Coronary artery (tissue), 2 donors: ENCODE results near the gene LELP1.
A peak's percentile ranks its signal among the peaks of the same experiment; 100 is the strongest.
"Not testable (repeated sequence)": the region's sequence is repeated elsewhere in the genome, so short reads cannot be mapped to it uniquely, and the experiment has no call there.

Source experiments
- DNase-seq: peaks from one replicate; pipeline ENCODE4 v3.0.0-alpha.2; 2017; ENCODE audit warnings: low spot score
- H3K27ac ChIP-seq, 2 donors: fragments of 200-600 bp; sonication (generic); one replicate each; pipeline ENCODE4 v1.5.1; 2016 to 2019
- H3K4me3 ChIP-seq: fragments of 200-600 bp; sonication (generic); 2 replicates; pipeline ENCODE4 v1.5.1; 2016; ENCODE audit warnings: mild to moderate bottlenecking, moderate library complexity
- CTCF ChIP-seq: fragments of 200-600 bp; sonication (generic); IDR thresholded peaks from one replicate; pipeline ENCODE4 v1.5.1; 2019; ENCODE audit warnings: antibody characterized with exemption

The LELP1 gene

GRCh38 chr1:153228491-153228890, 25.3 kb downstream of the LELP1 start:
- DNase-seq = peak; percentile 38
- no peak overlapping the region for H3K4me3 ChIP-seq
- TF ChIP-seq CTCF = no peak
- H3K27ac ChIP-seq = no peak overlapping the region

GRCh38 chr1:153229076-153229829, 26.0 kb downstream of the LELP1 start:
- DNase-seq = peak; percentile 50
- not testable (repeated sequence) for H3K4me3 ChIP-seq, H3K27ac ChIP-seq

DNA sequence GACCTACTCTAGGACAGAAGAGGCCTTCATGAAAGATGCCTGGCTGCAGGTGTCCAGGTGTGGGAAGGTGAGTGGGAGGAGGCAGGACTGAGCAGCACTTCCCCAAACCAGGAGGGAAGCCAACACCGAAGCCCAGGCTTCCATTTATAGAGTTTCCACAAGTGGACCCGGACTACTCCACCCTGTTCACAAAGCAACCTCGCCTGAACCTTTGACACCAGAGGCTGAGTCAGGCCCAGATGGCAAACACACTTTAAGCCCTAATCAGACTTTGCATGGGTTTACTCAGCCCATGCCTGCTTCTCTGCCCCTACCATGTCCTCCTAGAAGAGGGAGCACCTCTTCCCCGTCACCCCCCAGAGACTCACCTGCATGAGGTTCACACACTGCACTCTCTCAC, 28.1 kb downstream of the LELP1 start:
- Histone ChIP-seq H3K4me3 (no peak overlapping the region), H3K27ac (peak overlapping the region in 1 of 2 donors; percentile 22)
- TF ChIP-seq CTCF = no peak
- DNase-seq = peak; percentile 22

DNA sequence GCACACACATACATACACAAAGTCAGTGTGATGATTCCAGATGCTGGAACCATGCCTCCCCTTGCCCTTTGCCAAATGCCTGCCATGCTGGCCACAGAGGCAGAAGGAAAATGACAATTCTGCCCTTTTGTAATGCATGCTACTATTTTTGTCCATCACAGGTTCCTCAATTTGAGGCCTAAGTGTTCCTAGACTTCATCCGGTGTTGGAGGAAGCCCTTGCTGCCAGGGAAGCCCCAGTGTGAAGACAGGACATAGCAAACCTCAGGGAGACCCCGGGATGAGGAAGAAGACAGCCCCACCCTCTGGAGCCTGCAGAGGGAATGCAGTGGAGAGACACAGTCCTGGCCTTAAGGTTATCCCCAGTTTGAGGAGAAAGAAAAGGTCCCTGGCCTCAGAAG, 28.6 kb downstream of the LELP1 start:
- Histone ChIP-seq H3K4me3 (no peak overlapping the region), H3K27ac (peak overlapping the region in 1 of 2 donors; percentile 22)
- TF ChIP-seq CTCF = no peak
- DNase-seq = peak; percentile 56

DNA sequence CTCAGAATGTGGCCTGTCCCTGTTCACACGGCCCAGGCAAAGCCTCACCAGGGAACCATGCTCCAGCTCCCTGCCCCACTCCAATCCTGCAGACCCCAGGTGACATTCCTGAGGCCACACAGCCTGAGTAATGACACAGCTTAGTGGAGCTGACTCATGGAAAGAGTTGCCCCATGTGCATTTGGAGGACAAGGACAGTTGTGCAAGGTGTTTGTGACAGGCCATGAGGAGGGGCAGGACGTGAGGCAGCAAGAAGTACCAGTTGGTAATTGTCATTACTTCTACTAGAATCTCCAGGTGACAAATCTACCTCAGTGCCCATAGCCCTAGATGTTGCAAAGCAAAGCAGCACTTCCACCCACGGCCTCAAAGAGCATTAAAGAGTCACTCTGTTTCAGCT, 29.3 kb downstream of the LELP1 start:
- H3K27ac ChIP-seq = no peak overlapping the region

GRCh38 chr1:153233448-153233847, 30.2 kb downstream of the LELP1 start:
- Histone ChIP-seq H3K27ac (no peak overlapping the region), H3K4me3 (no peak overlapping the region)
- no peak for TF ChIP-seq CTCF

More for the DNA sequence above, 29.3 kb downstream of the LELP1 start:
- no peak for TF ChIP-seq CTCF
- peak; percentile 59 for DNase-seq
- H3K4me3 ChIP-seq = no peak overlapping the region

DNA sequence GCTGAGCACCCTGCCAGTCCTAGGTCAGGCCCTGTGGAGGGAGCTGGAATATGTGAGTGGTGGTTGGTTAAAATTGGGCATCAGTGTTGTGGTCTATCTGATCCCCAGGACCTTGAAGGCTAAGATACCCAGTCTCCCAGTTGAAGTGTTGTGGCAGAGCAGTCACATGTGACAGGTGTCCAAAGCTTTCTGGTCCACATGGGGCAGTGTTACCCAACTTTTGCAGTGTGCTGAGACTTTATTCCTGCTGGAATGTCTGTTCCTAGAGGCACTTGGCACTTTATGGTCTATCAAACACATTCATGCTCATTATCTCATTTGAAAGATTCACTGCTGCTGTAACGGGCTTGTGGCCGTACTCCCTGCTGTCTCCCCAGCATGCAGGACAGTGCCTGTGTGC, 35.3 kb downstream of the LELP1 start:
- DNase-seq = peak; percentile 33

More at GRCh38 chr1:153233448-153233847, 30.2 kb downstream of the LELP1 start:
- DNase-seq = no peak

More for the DNA sequence above, 35.3 kb downstream of the LELP1 start:
- no peak overlapping the region for H3K27ac ChIP-seq
- H3K4me3 ChIP-seq = no peak overlapping the region
- no peak for TF ChIP-seq CTCF
